Heart left ventricle (tissue), 13 donors: ENCODE measurements around the gene CYP2U1.
"Not testable (repeated sequence)": the region's sequence is repeated elsewhere in the genome, so short reads cannot be mapped to it uniquely, and the experiment has no call there.

Experiments used
- CTCF ChIP-seq, 12 donors: fragments of 200-600 bp; sonication (generic) in 4 of 12; IDR thresholded peaks; one replicate each; pipeline versions ENCODE4 v1.5.0 to v1.8.0; 2018 to 2022; ENCODE audit warnings: antibody characterized with exemption in 12 of 12, mild to moderate bottlenecking in 5 of 12
- POLR2A ChIP-seq, 2 donors: fragments of 450-650 bp; IDR thresholded peaks; one replicate each; pipeline ENCODE4 v1.6.1; 2017; ENCODE audit warnings: antibody characterized with exemption in 2 of 2, mild to moderate bottlenecking in 2 of 2, moderate library complexity in 2 of 2
- donor health status: ischemic (EF 13 %, LVEDD 7.1; RV severe dilation, severe dysfunction).
- donor health status: DM: no; HTN: yes; CAD: no.
- donor health status: DM: no; HTN: no; CAD: no.
- donor health status: ischemic (EF 25% LVEDD 6.9; RV normal size, moderate dysfunction).
- donor health status: ischemic (EF 25% LVEDD 5.7; RV mildly dilated, moderate dysfunction).
- donor health status: ischemic (EF 35%, LVEDD 5.7; RV mildly dilated, moderate dysfunction).
- donor health status: nonischemic (EF 11% LVEDD 7.7; RV severe dilation, severe dysfunction).
- donor health status: DM: yes; HTN: yes; CAD: no.
- donor health status: PGD.
- donor health status: ischemic (EF 29% LVEDD 5.4; RV normal size, mild dysfunction).
- donor health status: nonischemic (EF 23%, LVEDD 6.1; RV moderate dilation, normal function).

DNA sequence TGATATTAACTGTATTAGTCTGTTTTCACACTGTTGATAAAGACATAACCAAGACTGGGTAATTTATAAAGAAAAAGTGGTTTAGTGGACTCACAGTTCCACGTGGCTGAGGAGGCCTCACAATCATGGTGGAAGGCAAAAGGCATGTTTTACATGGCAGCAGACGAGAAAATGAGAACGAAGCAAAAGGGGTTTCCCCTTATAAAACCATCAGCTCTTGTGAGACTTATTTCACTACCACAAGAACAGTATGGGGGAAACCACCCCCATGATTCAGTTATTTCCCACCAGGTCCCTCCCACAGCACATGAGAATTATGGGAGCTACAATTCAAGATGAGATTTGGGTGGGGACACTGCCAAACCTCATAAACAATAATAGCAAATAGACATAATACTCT is 26.3 kb upstream of the CYP2U1 start:
- TF ChIP-seq CTCF, POLR2A (IDR thresholded peaks at IDR 0.05): not testable (repeated sequence)
